Measurements from ENCODE around the gene SH3YL1. TPM values are rescaled to one million over a fixed set of nuclear protein-coding genes. Genes with fewer than 3 reads are reported as not detected.

The SH3YL1 gene
- polyA plus RNA-seq, 3 donors: 96.0 to 126 (median 123) TPM

DNA sequence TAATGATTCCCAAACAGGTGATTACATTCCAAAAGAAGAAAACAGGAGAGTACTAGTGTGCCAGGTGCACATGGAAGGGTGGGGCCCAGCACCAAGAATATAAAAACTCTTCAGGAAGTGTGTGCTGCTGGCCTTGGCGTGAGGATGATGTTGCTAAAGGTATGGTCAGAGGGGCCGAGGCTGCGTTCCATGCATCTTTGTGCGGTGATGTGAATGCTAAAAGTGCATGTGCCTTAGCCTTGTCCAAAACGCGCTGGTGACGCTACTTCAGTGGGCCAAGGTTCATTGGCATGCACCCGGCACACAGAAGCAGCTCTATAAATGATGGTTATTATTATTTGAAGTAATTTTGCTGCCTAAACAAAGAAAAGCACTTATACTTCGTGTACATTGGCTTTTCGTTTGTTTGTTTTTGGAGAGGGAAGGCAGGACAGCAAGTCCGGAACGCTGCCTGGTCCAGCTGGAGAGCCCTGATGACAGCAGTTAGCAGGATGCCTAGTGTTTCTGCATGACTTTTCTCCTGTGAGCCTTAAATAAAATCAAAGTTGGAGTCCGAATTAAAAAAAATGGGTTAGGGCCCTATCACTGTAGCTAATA lies 21.2 kb upstream of the SH3YL1 start:
- no peak for DNase-seq

DNA sequence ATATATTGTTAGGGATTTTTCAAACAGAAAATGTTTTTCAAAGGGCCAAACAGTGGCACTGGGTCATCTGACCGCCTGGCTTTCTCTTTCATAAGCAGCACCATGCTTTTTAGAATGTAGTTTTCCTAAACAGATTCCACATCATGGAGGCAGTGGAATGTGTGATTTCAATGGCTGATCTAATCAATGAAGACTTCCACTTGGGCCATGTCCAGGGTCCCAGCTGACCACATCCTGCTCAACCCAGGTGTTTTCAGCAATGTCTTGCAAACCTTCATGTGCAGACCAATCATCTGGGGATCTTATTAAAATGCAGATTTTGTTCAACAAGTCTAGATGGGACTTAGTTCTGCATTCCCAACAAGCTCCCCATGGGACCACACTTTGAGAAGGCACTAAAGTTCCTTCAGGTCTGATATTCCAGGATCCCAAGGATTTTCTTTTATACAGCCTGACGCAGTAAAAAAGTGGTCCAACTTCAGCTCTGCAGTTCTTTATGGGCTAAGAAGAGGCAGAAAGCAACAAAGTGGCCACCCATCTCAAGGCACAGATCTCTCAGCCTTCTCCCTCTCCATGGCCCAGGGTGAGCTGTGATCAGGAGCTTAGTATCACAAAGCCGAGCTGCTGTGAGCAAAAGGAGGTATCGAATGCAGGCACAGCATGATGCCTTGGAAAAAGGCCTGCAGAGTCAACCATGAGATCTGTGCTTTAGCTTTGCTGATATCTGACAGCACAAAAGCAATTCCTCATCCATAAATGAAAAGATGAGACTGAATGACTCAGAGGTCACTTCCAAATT lies 20.4 kb upstream of the SH3YL1 start:
- DNase-seq: no peak

DNA sequence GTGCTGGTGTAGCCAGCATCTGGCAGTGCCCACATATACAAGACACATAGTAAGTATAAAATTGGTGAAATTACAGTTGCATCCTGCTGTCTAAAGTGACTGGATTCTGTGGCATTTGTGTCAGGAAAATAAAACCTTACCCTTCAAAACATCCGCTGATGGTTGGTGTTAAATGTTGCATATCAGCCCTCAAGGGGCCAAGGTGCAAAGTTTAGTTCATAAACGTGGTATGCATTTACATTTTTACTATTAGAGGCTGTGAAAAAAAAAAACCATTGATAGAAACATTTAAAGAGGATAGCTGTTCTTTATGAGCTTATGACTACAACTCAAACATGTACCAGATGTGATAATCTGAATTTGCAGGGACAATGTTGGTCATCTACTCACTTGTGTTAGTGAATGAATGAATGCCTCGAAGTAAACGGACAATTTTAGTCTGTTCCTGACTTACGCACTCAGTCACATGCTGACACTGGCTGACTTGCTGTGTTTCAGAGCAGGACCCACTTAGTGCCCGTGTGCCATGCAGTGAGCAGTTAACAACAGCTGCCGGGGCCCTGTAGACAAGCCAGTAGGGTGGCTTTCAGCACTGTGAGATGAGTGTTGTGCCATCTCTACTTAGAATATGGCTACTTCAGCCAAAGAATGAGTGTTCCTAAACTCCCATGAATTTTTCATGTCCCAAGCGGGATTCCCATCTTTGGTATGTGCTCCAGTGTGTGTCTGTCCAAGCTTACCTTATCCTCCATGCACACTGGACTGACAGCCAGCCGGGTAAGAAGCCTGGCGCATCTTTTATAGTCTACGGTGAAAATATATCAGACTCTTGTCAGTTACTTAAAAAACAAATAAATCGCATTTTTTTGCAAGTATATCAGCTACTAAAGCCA lies 18.8 kb upstream of the SH3YL1 start:
- DNase-seq: no peak

DNA sequence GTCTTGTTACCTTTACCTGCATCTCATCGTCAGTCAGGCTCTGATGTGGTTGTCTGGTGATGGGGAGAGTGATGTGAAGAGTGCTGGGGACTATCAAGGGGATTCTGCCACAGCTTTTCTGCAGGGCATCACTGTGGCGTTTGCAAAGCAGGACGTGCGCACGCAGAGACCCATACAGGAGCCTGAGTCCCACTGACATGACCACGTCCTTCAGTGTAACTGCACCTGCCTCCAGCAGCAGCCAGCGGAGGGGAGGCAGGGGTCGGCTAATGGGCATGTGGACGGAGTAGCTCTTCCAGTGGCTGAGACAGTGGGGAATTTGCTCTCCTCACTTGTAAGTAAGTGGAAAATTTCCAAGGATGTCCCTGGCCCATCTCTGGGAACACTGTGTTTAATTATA lies 17.5 kb upstream of the SH3YL1 start:
- no peak for DNase-seq

DNA sequence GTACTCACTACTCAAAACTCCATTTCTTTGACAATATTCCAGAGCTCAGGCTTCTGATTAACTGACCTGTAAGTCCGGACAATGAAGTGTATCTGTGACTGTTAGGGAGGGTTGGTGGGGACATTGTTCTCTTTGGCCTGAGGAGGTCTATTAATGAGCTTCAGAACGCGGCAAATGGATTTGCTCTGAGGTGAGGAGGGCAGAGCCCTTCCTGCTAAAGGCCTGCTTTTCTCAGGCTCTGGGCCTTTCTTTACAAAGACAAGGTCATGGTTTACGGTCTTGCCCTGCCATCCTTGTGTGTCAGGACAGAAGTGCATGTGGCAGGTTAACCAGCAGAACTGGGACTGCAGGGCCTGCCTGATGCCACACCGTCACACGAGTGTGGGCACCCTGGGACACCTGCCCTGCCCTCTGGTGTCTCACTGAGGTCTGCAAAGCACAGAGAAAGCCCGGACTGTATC lies 16.8 kb upstream of the SH3YL1 start:
- no peak for DNase-seq

DNA sequence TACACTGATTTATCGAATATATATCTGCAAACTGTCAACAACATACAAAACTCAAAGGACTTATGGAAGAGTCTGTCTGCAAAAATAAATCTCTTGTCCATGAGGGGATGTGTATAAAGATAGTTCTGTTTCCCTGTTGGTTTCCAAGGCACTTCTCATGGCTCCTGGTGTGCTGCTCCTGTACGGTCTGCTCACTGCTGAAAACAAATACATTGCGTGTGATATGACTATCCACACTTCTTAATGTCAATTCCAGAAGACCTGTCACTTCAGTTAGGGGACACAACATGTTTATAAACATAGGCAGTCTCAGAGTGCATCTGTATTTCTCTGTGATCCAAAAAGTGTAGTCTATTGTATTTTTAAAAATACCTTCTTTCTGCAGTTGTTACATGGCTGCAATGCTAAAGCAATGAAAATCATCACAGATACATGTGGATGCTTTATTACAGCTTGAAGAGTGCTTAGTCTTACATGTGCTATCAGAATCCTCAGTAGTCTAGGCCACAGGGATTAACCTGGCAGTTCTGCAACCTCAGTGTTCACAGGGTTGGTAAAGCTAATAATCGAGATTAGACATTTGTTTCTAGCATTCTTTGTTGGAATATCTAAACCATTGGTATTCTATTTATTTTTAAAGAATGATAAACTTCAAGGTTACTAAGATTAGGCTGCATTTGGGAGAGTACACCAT lies 16.3 kb upstream of the SH3YL1 start:
- no peak for DNase-seq

DNA sequence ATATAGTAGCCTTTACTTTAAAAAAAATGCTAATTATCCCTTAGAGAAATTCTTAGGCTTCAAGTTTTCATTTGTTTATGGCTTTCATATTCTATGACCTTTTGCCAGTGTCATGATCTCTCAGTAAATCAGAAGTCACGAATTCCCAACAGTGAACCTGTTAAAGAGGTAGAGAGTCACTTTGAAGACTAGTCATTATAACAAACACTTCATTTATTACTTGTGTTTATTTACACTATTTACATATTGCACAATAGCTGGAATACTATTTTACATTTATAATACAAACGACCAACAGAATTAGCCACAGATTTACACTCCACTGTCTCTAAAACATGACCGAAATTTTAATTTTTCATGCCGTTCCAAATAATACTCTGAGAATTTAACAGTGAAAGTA lies 15.5 kb upstream of the SH3YL1 start:
- DNase-seq: no peak

DNA sequence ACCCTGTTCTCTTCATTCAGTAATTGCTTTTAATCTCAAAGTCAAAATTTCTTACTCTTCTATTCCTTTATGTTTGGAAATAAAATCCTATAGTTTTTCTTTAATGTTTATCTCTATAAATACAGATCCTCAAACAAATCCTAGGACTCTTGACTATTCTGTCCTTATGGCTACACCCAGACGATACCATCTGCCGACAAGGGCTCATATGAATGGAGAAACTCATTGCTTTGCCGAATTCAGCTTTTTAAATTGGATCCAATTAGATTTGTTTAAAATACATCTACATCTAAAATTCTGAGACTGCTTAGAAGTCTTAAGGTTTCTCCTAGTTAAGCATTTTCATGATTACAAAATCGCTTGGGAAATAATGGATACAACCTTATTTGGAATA lies 15.1 kb upstream of the SH3YL1 start:
- no peak for DNase-seq

DNA sequence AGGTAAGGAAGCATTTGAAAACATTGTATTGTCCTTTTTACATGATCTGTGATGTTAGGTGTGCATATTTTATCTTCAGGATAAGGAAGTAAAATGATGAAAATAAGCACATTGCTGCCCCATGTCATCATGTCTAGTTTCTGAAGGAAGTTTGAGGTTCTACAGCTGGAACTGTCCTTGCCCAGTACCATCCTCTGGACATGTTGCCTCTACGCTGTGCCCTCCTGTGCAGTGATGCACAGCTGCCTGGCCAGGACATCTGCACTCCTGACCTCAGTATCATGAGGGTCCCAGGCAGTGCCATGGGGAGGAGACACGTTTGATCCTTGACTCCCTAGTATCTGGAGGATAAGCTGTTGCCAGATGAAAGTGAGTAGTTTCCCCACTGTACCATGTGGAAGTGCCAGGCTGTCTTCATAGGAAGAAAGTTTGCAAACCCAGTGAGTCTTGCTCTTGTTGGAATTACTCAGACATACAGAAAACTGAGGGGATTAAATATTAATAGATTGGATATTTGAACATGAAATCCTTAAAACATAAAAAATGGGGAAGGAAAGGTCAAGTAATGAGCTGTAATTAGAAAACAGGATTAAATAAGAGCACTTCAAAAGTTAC lies 14.6 kb upstream of the SH3YL1 start:
- DNase-seq: no peak

DNA sequence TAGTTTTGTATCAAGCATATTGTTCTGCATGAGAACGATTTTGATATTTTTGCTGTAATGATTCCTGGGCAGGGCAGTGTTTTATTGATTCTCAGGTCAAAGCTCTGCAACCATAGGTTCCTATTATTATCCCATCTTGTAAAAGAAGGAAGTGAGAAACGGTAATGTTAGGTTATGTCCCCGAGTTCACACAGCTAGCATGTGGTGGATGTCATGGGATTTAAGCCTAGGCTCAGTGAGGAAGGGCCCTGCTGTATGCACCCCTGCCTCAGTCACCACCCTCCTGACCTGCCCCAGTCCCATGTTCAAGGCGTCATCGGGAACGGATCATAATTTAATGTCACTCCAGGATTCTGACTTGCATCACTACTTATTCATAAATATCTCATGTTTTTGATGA lies 11.6 kb upstream of the SH3YL1 start:
- no peak for DNase-seq

DNA sequence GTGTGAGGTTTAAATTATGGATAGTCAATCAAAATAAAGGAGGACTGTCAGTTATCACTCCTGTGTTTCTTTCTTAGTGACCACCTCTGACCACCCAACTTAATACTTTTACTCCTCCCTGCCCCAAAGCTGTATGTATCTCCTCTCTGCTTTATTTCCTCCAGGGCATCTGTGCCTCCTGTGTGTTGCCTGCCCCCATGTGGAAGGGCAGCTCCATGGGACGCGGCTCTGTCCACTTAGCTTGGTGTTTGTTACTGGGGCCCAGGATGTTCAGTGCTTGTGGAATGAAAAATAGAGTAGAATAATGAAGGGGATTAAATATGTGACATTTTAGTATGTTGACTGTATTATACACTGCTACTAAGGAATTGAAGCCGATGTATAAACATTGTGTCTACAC lies 10.7 kb upstream of the SH3YL1 start:
- no peak for DNase-seq

DNA sequence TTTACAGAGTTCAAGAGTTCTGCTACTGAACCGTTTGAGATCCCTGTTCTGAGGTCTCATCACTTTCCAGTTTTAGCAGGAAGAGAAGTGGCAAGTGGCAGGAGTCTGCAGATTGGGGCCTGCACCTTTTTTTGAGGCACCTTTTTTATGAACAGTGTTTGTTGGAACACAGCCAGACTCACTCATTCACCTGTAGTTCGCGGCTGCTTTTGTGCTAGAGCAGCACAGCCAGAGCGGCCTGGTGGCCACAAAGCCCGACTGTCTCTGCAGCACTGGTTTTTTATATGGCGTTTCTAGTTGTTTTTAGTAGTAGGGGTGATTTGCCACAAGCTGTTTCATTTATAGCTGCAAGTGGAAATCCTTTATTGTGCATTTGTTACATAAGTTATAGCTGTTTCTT lies 9.5 kb upstream of the SH3YL1 start:
- DNase-seq: no peak

DNA sequence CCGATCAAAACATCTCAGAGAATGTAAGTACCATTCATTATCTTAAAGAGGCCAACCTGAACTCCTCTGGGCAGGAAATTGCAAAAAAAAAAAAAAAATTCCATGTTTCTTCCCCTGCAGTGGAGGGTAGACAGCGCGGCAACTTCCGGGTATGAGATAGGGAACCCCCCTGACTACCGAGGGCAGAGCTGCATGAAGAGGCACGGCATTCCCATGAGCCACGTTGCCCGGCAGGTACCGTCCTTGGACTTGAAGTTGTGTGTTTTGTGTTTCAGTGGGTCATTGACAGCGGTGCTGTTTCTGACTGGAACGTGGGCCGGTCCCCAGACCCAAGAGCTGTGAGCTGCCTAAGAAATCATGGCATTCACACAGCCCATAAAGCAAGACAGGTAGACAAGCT lies 8.1 kb upstream of the SH3YL1 start:
- DNase-seq: no peak

DNA sequence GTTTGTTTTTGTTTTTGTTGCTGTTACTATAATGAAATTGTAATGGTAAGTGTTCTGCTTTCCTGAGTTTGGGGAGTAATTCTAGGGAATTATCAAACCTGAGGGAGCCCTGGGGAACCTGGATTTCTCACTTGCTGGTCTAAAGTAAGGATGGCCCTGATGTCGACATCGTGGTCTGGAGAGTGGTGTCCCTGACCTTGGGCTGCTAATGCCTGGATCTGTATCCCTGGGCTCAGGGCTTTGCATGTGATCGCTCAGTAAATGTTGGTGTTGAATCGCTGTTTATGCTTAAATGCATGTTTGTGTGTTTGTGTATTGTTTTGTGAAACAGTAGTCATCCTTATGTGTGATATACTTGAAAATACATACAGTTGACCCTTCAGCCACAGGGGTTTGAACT lies 7.0 kb upstream of the SH3YL1 start:
- DNase-seq: no peak

DNA sequence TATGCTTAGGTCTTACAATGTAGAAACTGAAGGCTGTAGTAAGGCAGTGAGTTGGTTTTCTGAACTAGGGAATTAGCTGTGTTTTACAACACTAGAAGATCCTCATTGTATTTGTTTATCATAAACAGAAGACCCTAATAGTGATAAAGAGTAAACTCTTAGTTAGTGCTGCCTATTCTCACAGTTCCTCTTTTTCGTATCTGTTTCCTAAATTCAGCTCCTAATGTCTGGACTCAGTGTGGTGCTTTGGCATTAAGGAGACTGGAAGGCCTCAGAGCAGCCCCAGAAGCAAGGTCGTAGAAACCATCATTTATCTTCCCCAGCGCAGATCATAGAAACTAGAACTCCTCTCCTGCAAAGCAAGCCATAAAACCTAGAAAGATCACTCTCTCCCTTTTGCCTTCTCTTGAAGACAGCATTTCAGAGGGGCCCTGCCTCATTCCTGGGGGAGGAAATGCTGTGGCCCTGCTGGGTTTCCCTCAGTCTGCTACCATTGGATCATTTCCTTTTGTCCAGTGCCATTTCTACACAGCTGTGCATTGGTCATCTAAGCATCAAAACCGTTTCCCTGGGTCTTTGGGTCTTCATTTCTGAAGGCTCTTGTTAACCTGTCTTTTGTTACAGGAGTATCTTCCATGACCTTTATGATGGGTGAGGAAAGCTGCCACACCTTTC lies 5.7 kb upstream of the SH3YL1 start:
- DNase-seq: no peak

DNA sequence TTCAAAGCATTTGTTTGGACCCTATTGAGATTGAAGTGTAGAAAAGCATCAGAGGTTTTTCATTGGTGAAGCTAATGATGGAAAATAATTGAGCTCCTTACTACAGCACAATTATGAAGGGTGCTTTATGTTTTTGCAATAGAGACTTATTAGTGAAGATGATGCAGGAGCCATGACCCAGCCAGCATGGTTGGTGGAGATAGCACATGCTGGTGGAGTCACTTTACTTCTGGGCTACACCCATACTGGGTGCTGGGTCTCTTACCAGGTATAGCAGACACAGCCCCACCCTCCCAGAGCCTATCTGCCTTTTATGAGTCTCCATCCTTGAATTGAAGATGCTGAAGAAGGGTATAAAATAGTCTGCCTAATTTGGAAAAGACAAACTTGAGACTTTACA lies 4.5 kb upstream of the SH3YL1 start:
- no peak for DNase-seq

DNA sequence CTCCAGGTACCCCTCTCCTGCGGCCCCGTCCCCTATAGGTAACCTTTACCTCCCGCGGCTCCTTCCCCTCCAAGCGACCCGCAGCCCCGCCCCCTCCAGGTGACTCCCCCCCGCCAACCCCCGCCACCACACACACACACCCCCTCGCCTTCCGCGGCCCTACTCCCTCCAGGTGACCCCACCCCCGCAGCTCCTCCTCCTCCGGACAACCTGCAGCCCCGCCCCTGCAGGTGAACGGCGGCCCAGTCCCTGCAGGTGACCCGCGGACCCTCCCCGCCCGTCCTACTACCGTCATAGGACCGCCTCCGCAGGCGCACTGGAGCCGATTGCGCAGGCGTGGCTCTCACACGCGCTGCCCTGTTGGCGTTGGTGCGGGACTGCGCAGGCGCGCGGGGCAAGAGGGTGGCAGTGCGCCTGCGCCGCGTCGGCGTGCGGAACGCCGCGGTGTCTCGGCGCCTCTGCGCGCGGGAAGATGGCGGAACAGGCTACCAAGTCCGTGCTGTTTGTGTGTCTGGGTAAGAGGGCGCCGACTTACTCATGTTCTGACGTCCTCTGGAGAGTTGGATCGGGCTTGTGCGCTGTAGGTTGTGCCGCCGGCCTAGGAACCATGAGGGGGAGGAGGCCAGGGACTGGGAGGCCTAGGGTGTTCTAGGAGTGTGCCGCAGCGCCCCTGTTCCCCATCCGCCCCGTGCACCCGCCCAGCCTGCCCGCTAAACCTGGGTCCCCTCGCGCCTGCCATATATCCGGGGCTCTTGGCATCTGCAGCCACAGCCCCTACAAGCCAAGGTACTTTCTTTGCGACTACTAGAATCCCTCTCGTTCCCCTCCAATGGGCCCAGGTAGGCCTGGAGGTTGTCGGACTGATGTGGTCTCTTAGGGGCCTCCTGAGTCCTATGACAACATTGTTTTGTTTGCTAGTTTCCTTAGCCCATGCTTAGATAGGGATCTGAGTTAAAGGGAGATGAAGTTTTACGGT lies 949 bp upstream of the SH3YL1 start, which contains the start of gene ACP1:
TSS of gene ACP1 (plus strand) at position 455 of the 976 bp plus-strand sequence. CDS start at position 473, 18 bp downstream.
- peak; percentile 96 for DNase-seq

DNA sequence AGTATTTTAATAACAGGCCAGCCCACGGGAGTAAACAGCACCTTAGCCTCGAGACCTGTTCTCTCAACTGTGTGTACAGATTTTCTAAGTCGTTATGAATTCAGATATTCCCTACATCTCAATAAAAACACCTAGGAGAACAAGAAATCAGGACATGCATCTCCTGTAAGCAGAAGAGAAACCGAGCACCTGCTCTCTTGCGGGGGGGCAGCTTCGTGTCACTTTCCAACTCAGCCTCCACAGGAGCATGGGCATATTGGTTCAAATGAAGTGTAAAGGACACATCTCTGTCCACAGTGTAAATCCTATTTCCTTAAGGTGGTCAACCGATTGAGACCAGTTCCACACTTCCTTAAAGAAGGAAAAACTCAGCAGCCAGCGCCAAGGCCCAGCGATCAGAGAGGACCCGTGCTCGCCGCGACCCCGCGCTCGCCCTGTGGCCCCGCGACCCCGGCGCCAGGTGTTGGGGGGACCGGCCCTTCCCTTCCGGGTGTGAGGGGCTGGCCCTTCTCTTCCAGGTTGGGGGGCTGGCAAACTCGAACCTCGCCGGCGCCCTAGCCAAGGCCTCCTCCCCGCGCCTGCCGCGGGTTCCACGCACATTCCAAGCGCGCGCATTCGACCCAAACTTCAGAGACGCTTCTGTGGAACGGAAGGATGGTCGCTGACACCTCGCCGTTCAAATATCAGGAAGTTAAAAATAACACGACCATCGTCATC lies 652 bp downstream of the SH3YL1 start:
- DNase-seq: no peak

DNA sequence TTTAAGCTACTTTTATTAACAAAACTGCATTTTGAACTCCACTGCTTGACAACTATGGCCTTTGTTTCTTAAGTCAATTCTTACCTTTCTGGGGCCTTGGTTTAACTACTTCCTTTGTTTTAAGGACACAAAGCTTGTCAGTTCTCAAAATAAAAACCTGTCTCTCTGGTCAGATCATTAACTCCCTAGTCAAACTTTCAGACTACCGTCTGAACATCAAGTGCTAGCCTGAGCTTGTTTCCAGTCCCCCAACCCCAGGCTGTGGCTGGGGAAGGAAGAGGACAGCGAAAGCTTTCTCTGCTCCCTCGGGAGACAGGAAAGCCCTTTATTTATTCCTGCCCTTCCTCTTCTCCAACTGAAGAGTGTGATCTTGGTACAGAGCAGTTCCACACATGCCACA lies 1.7 kb downstream of the SH3YL1 start:
- no peak for DNase-seq
